Panc1 (cell line): Measurements from ENCODE around the gene NFX1. TPM values are rescaled to one million over a fixed set of nuclear protein-coding genes. Genes with fewer than 3 reads are reported as not detected.

Source experiments
- ATAC-seq: fragments of 200-7000 bp; cut with Tn5 transposase; 2 replicates; pipeline ENCODE4 v1.9.1; 2020; ENCODE audit warnings: mild to moderate bottlenecking, moderate library complexity
- BruUV-seq: library from RNA; stranded (reverse); fragments of 400-500 nt; replicated peaks from 2 replicates; lab custom pipeline; 2021; lab: Mats Ljungman, UMichigan
- CTCF ChIA-PET: fragments of 300-600 bp; sonication (Branson Sonifier 250); formaldehyde crosslinking; loops from one replicate; lab custom pipeline; 2022; ENCODE audit warnings: antibody characterized with exemption; lab: Charles Lee
- POLR2A ChIA-PET: fragments of 300-600 bp; sonication (Branson Sonifier 250); formaldehyde crosslinking; loops from one replicate; lab custom pipeline; 2022; ENCODE audit warnings: antibody characterized with exemption; lab: Charles Lee
- DNase-seq: peaks from one replicate; pipeline ENCODE4 v3.0.0-alpha.2; 2010; ENCODE audit warnings: low read depth, low spot score
- H3K27ac ChIP-seq: 2 replicates; pipeline ENCODE4 v1.5.1; 2011; ENCODE audit warnings: mild to moderate bottlenecking, low read length, inconsistent platforms
- H3K27me3 ChIP-seq: fragments of 200-500 bp; sonication (Bioruptor generic); 2 replicates; pipeline ENCODE4 v1.6.0; 2014; ENCODE audit warnings: low read length, inconsistent platforms; ENCODE audit not compliant: control insufficient read depth, insufficient read depth
- H3K36me3 ChIP-seq: fragments of 200-500 bp; sonication (Bioruptor generic); 2 replicates; pipeline ENCODE4 v1.5.1; 2014; ENCODE audit warnings: inconsistent platforms, mild to moderate bottlenecking, low read length, moderate library complexity; ENCODE audit not compliant: control insufficient read depth, insufficient read depth
- H3K4me1 ChIP-seq: 2 replicates; pipeline ENCODE4 v1.5.1; 2011; ENCODE audit warnings: inconsistent platforms, mild to moderate bottlenecking, low read length, moderate library complexity; ENCODE audit not compliant: control insufficient read depth, insufficient read depth
- H3K4me3 ChIP-seq, 2 experiments: 2 replicates each; pipeline ENCODE4 v1.5.1; 2011 to 2012; ENCODE audit warnings: low read depth in 2 of 2, low read length in 2 of 2, mild to moderate bottlenecking in 2 of 2, inconsistent platforms in 1 of 2, moderate library complexity in 1 of 2
- H3K9me3 ChIP-seq: fragments of 200-500 bp; sonication (Bioruptor generic); 2 replicates; pipeline ENCODE4 v1.5.1; 2014; ENCODE audit warnings: low read depth, mild to moderate bottlenecking, inconsistent platforms, low read length, moderate library complexity; ENCODE audit not compliant: control insufficient read depth, insufficient read depth
- CTCF ChIP-seq: fragments of 450-650 bp; IDR thresholded peaks from 2 replicates; pipeline ENCODE4 v1.5.1; 2017; ENCODE audit warnings: mild to moderate bottlenecking
- POLR2AphosphoS5 ChIP-seq: IDR thresholded peaks from 2 replicates; pipeline ENCODE4 v1.6.1; 2012; ENCODE audit warnings: mild to moderate bottlenecking, low read depth, low read length, moderate library complexity
- SIN3A ChIP-seq: IDR thresholded peaks from 2 replicates; pipeline ENCODE4 v1.6.1; 2012; ENCODE audit warnings: low read depth, mild to moderate bottlenecking, low read length, moderate library complexity, borderline replicate concordance; ENCODE audit not compliant: insufficient read depth
- TCF7L2 ChIP-seq: IDR thresholded peaks from 2 replicates; pipeline ENCODE4 v1.6.1; 2011; ENCODE audit warnings: mild to moderate bottlenecking, low read depth, low read length, inconsistent platforms
- in situ Hi-C: cut with HindIII; loops from 2 replicates; pipeline ENCODE4 v1.10.0; 2016; ENCODE audit warnings: low sequenced_read_pairs, low pct_unique_long_range_greater_than_20kb
- intact Hi-C: fragments of 100-400 bp; cut with micrococcal nuclease; formaldehyde crosslinking; loops from one replicate; pipeline ENCODE4 v1.10.0; 2022; ENCODE audit not compliant: unreplicated experiment
- total RNA-seq: library from RNA; stranded (reverse); gene quantifications from one replicate; pipeline ENCODE4 v1.2.1, GENCODE V29; 2021; ENCODE audit not compliant: unreplicated experiment
- TF ChIP-seq, protein P1 (sequence below), 2 experiments: IDR thresholded peaks; 2 replicates each; pipeline ENCODE4 v1.6.1; 2011 to 2012; ENCODE audit warnings: low read depth in 2 of 2, control low read depth in 1 of 2, low read length in 1 of 2, mild to moderate bottlenecking in 1 of 2, moderate library complexity in 1 of 2; ENCODE audit not compliant: insufficient read depth in 1 of 2

Gene NFX1
- total RNA-seq, 1 experiment from 2014 or later = 38.1 TPM

GRCh38 chr9:33288235-33288634 lies 2.1 kb upstream of the NFX1 start:
- in situ Hi-C loops (no loop called here), intact Hi-C loops (no loop called here)
- TF ChIP-seq POLR2AphosphoS5 = no peak
- no peak for TF ChIP-seq TCF7L2
- no peak for TF ChIP-seq SIN3A
- ChIA-PET CTCF (interaction anchor here (0.8 kb wide), 1 partner anchor 16 kb away, joined by 3 read pairs; no protein-coding TSS in a partner anchor), POLR2A (no interaction called here)
- H3K9me3 ChIP-seq = no peaks in the 10 kb centered on the region
- peaks cover under 1% of the 10 kb centered on the region; the same call in 1 of the 2 replicates for H3K36me3 ChIP-seq
- no peaks in the 10 kb centered on the region for H3K27me3 ChIP-seq
- ATAC-seq (no peak), DNase-seq (no peak)
- H3K4me3 ChIP-seq = no peak overlapping the region
- no peak overlapping the region for H3K27ac ChIP-seq
- BruUV-seq = no TSS peak
- H3K4me1 ChIP-seq = peaks cover 30% of the 10 kb centered on the region

GRCh38 chr9:33288828-33289483 lies 1.4 kb upstream of the NFX1 start:
- Histone ChIP-seq H3K27me3 (no peaks in the 10 kb centered on the region), H3K27ac (peak overlapping the region; percentile 24; the same call in 1 of the 2 replicates), H3K4me1 (peaks cover 30% of the 10 kb centered on the region), H3K4me3 (no peak overlapping the region; a peak in 1 of 4 replicates), H3K9me3 (no peaks in the 10 kb centered on the region), H3K36me3 (peaks cover 7% of the 10 kb centered on the region; the same call in 1 of the 2 replicates)
- CTCF ChIA-PET = no interaction called here
- TF ChIP-seq TCF7L2 = no peak
- TF ChIP-seq, protein P1, sequence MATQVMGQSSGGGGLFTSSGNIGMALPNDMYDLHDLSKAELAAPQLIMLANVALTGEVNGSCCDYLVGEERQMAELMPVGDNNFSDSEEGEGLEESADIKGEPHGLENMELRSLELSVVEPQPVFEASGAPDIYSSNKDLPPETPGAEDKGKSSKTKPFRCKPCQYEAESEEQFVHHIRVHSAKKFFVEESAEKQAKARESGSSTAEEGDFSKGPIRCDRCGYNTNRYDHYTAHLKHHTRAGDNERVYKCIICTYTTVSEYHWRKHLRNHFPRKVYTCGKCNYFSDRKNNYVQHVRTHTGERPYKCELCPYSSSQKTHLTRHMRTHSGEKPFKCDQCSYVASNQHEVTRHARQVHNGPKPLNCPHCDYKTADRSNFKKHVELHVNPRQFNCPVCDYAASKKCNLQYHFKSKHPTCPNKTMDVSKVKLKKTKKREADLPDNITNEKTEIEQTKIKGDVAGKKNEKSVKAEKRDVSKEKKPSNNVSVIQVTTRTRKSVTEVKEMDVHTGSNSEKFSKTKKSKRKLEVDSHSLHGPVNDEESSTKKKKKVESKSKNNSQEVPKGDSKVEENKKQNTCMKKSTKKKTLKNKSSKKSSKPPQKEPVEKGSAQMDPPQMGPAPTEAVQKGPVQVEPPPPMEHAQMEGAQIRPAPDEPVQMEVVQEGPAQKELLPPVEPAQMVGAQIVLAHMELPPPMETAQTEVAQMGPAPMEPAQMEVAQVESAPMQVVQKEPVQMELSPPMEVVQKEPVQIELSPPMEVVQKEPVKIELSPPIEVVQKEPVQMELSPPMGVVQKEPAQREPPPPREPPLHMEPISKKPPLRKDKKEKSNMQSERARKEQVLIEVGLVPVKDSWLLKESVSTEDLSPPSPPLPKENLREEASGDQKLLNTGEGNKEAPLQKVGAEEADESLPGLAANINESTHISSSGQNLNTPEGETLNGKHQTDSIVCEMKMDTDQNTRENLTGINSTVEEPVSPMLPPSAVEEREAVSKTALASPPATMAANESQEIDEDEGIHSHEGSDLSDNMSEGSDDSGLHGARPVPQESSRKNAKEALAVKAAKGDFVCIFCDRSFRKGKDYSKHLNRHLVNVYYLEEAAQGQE (IDR thresholded peaks at IDR 0.05; ENCODE audit: insufficient read depth in 1 of 2, low read depth in 2 of 2, low read length in 1 of 2) = no peak
- TF ChIP-seq CTCF = no peak
- TF ChIP-seq SIN3A = no peak
- TF ChIP-seq POLR2AphosphoS5 = no peak; the same call in 1 of the 2 replicates
- POLR2A ChIA-PET = no interaction called here
- ATAC-seq = no peak
- no peak for DNase-seq
- no TSS peak for BruUV-seq
- in situ Hi-C loops (no loop called here), intact Hi-C loops (no loop called here)
